Stimulated activated CD4-positive, alpha-beta T cell treated with anti-CD3 and anti-CD28 coated beads, Interleukin-4, amount 100 ng/mL, for 24 hours (primary cell): ENCODE data around the gene THUMPD2.
"Not testable (repeated sequence)": the region's sequence is repeated elsewhere in the genome, so short reads cannot be mapped to it uniquely, and the experiment has no call there.

Experiments
- DNase-seq: peaks from one replicate; pipeline ENCODE4 v3.0.0-alpha.2; 2020

THUMPD2 gene

GRCh38 chr2:39743269-39743776, 35.7 kb downstream of the THUMPD2 start:
- no peak for DNase-seq

GRCh38 chr2:39741871-39742270, 37.2 kb downstream of the THUMPD2 start:
- DNase-seq, result no peak

GRCh38 chr2:39739386-39739785, 39.7 kb downstream of the THUMPD2 start:
- DNase-seq, result no peak

GRCh38 chr2:39738936-39739335, 40.1 kb downstream of the THUMPD2 start:
- no peak for DNase-seq

GRCh38 chr2:39737661-39738060, 41.4 kb downstream of the THUMPD2 start:
- no peak for DNase-seq

GRCh38 chr2:39736640-39737039, 42.4 kb downstream of the THUMPD2 start:
- DNase-seq, result no peak

GRCh38 chr2:39735648-39736047, 43.4 kb downstream of the THUMPD2 start:
- DNase-seq, result no peak

GRCh38 chr2:39734445-39734844, 44.6 kb downstream of the THUMPD2 start:
- no peak for DNase-seq

GRCh38 chr2:39733070-39733674, 45.9 kb downstream of the THUMPD2 start:
- DNase-seq, result no peak

- no peak for DNase-seq
These were observed 46.6 kb downstream of the THUMPD2 start for GRCh38 chr2:39732482-39732881.

GRCh38 chr2:39731546-39731945, 47.5 kb downstream of the THUMPD2 start:
- DNase-seq, result no peak

GRCh38 chr2:39730685-39731302, 48.3 kb downstream of the THUMPD2 start:
- DNase-seq, result no peak

- DNase-seq, result no peak
These were observed 48.8 kb downstream of the THUMPD2 start for GRCh38 chr2:39730276-39730675.

GRCh38 chr2:39728941-39729351, 50.1 kb downstream of the THUMPD2 start:
- peak; percentile 21 for DNase-seq

- not testable (repeated sequence) for DNase-seq
These were observed 51.0 kb downstream of the THUMPD2 start for GRCh38 chr2:39728085-39728484.

GRCh38 chr2:39725401-39725800, 53.7 kb downstream of the THUMPD2 start:
- DNase-seq, result no peak

GRCh38 chr2:39724828-39725144, 54.3 kb downstream of the THUMPD2 start:
- no peak for DNase-seq

- DNase-seq, result no peak
These were observed 54.9 kb downstream of the THUMPD2 start for GRCh38 chr2:39723946-39724827.

- no peak for DNase-seq
These were observed 55.6 kb downstream of the THUMPD2 start for GRCh38 chr2:39723497-39723896.

- no peak for DNase-seq
These were observed 58.1 kb downstream of the THUMPD2 start for GRCh38 chr2:39720970-39721369.

GRCh38 chr2:39719317-39719716, 59.7 kb downstream of the THUMPD2 start:
- no peak for DNase-seq

GRCh38 chr2:39718483-39718882, 60.6 kb downstream of the THUMPD2 start:
- no peak for DNase-seq

GRCh38 chr2:39717067-39717466, 62.0 kb downstream of the THUMPD2 start:
- no peak for DNase-seq

- no peak for DNase-seq
These were observed 63.2 kb downstream of the THUMPD2 start for GRCh38 chr2:39715822-39716221.
